Mononuclear cell (primary cell): ENCODE data around the gene TTC16. TPM values are rescaled to one million over a fixed set of nuclear protein-coding genes. Genes with fewer than 3 reads are reported as not detected.

Source experiments
- H3K27me3 ChIP-seq: 2 replicates; pipeline ENCODE4 v1.6.0; 2011; ENCODE audit warnings: low read length, control low read depth; ENCODE audit not compliant: insufficient read depth
- H3K4me1 ChIP-seq: 2 replicates; pipeline ENCODE4 v1.5.1; 2011; ENCODE audit warnings: mild to moderate bottlenecking, low read length, control low read depth; ENCODE audit not compliant: insufficient read depth
- H3K4me3 ChIP-seq: 2 replicates; pipeline ENCODE4 v1.5.1; 2011; ENCODE audit warnings: mild to moderate bottlenecking, low read length, moderate library complexity
- H3K9me3 ChIP-seq: 2 replicates; pipeline ENCODE4 v1.5.1; 2011; ENCODE audit warnings: low read depth, mild to moderate bottlenecking, control low read depth, low read length
- total RNA-seq: library from RNA; depleted of rRNA; stranded (reverse); fragments of >200 nt; gene quantifications from one replicate; pipeline ENCODE4 v1.2.3, GENCODE V29; 2012

The TTC16 gene
- total RNA-seq, 1 donor: 1.9 TPM

- Histone ChIP-seq H3K9me3 (no peaks in the 10 kb centered on the region), H3K4me3 (no peak overlapping the region), H3K27me3 (no peaks in the 10 kb centered on the region), H3K4me1 (peaks cover 20% of the 10 kb centered on the region)
These were observed 6.3 kb downstream of the TTC16 start for GRCh38 chr9:127722055-127722745.

GRCh38 chr9:127723013-127723412, 7.1 kb downstream of the TTC16 start:
- Histone ChIP-seq H3K27me3 (no peaks in the 10 kb centered on the region), H3K4me3 (no peak overlapping the region), H3K4me1 (peaks cover 20% of the 10 kb centered on the region), H3K9me3 (no peaks in the 10 kb centered on the region)

GRCh38 chr9:127723444-127723843, 7.6 kb downstream of the TTC16 start:
- H3K9me3 ChIP-seq: no peaks in the 10 kb centered on the region

GRCh38 chr9:127724012-127724411, 8.1 kb downstream of the TTC16 start:
- peaks cover 16% of the 10 kb centered on the region for H3K4me1 ChIP-seq
- H3K4me3 ChIP-seq: no peak overlapping the region
- H3K27me3 ChIP-seq: no peaks in the 10 kb centered on the region
- no peaks in the 10 kb centered on the region for H3K9me3 ChIP-seq

More at GRCh38 chr9:127723444-127723843, 7.6 kb downstream of the TTC16 start:
- H3K4me1 ChIP-seq: peaks cover 20% of the 10 kb centered on the region
- H3K27me3 ChIP-seq: no peaks in the 10 kb centered on the region
- no peak overlapping the region for H3K4me3 ChIP-seq

GRCh38 chr9:127726871-127727270, 11.0 kb downstream of the TTC16 start:
- Histone ChIP-seq H3K9me3 (no peaks in the 10 kb centered on the region), H3K27me3 (no peaks in the 10 kb centered on the region), H3K4me1 (no peaks in the 10 kb centered on the region), H3K4me3 (no peak overlapping the region)

GRCh38 chr9:127728808-127729207, 12.9 kb downstream of the TTC16 start:
- Histone ChIP-seq H3K4me1 (peaks cover 6% of the 10 kb centered on the region), H3K4me3 (no peak overlapping the region), H3K27me3 (no peaks in the 10 kb centered on the region), H3K9me3 (no peaks in the 10 kb centered on the region)

- Histone ChIP-seq H3K4me1 (peaks cover 14% of the 10 kb centered on the region), H3K9me3 (no peaks in the 10 kb centered on the region), H3K27me3 (no peaks in the 10 kb centered on the region), H3K4me3 (no peak overlapping the region)
These were observed 13.8 kb downstream of the TTC16 start for GRCh38 chr9:127729522-127730256.

- Histone ChIP-seq H3K4me3 (no peak overlapping the region), H3K9me3 (no peaks in the 10 kb centered on the region), H3K4me1 (peaks cover 16% of the 10 kb centered on the region), H3K27me3 (no peaks in the 10 kb centered on the region)
These were observed 14.4 kb downstream of the TTC16 start for GRCh38 chr9:127730262-127730661.

GRCh38 chr9:127730799-127731410, 15.0 kb downstream of the TTC16 start:
- Histone ChIP-seq H3K27me3 (no peaks in the 10 kb centered on the region), H3K9me3 (no peaks in the 10 kb centered on the region), H3K4me3 (no peak overlapping the region), H3K4me1 (peaks cover 22% of the 10 kb centered on the region)

- Histone ChIP-seq H3K4me1 (peaks cover 22% of the 10 kb centered on the region), H3K27me3 (no peaks in the 10 kb centered on the region)
These were observed 16.1 kb downstream of the TTC16 start for GRCh38 chr9:127731938-127732337.

GRCh38 chr9:127732444-127732843, 16.6 kb downstream of the TTC16 start:
- no peak overlapping the region for H3K4me3 ChIP-seq
- H3K4me1 ChIP-seq: peaks cover 22% of the 10 kb centered on the region
- H3K27me3 ChIP-seq: no peaks in the 10 kb centered on the region
- no peaks in the 10 kb centered on the region for H3K9me3 ChIP-seq

More at GRCh38 chr9:127731938-127732337, 16.1 kb downstream of the TTC16 start:
- H3K9me3 ChIP-seq: no peaks in the 10 kb centered on the region
- no peak overlapping the region for H3K4me3 ChIP-seq

- Histone ChIP-seq H3K4me3 (no peak overlapping the region), H3K4me1 (peaks cover 22% of the 10 kb centered on the region), H3K9me3 (no peaks in the 10 kb centered on the region), H3K27me3 (no peaks in the 10 kb centered on the region)
These were observed 17.7 kb downstream of the TTC16 start for GRCh38 chr9:127733614-127734013.

GRCh38 chr9:127734247-127734746, 18.4 kb downstream of the TTC16 start:
- peak overlapping the region; percentile 68 for H3K4me3 ChIP-seq
- no peaks in the 10 kb centered on the region for H3K27me3 ChIP-seq

GRCh38 chr9:127734747-127735529, 19.1 kb downstream of the TTC16 start, which contains the start of gene TOR2A:
TSS of gene TOR2A (minus strand) at chr9:127735294. CDS start at chr9:127735270, 24 bp downstream.
- H3K4me1 ChIP-seq: peaks cover 22% of the 10 kb centered on the region
- H3K9me3 ChIP-seq: no peaks in the 10 kb centered on the region
- H3K27me3 ChIP-seq: no peaks in the 10 kb centered on the region
- peak within 1 kb of the TSS; percentile 68 for H3K4me3 ChIP-seq

More at GRCh38 chr9:127734247-127734746, 18.4 kb downstream of the TTC16 start:
- Histone ChIP-seq H3K9me3 (no peaks in the 10 kb centered on the region), H3K4me1 (peaks cover 22% of the 10 kb centered on the region)
